Tongue (tissue), 2 donors: Measurements from ENCODE around the gene RHEB. TPM values are rescaled to one million over a fixed set of nuclear protein-coding genes. Genes with fewer than 3 reads are reported as not detected.
A peak's percentile ranks its signal among the peaks of the same experiment; 100 is the strongest.

ENCODE experiments used
- DNase-seq: peaks from one replicate; pipeline ENCODE4 v3.0.0-alpha.2; 2015
- total RNA-seq: library from RNA; depleted of rRNA; stranded (reverse); fragments of >200 nt; gene quantifications from one replicate; pipeline ENCODE4 v1.2.3, GENCODE V29; 2014

Gene RHEB
- total RNA-seq, 1 donor from 2014 or later: 64.9 TPM

- peak; percentile 80 for DNase-seq
Observed at GRCh38 chr7:151448261-151449252, 71.1 kb downstream of the RHEB start.

GRCh38 chr7:151447901-151448260, 71.8 kb downstream of the RHEB start:
- DNase-seq: no peak

- DNase-seq: no peak
Observed at GRCh38 chr7:151447312-151447711, 72.4 kb downstream of the RHEB start.

GRCh38 chr7:151446412-151446811, 73.3 kb downstream of the RHEB start:
- no peak for DNase-seq

- no peak for DNase-seq
Observed at GRCh38 chr7:151444632-151445031, 75.1 kb downstream of the RHEB start.

- no peak for DNase-seq
Observed at GRCh38 chr7:151442776-151443496, 76.8 kb downstream of the RHEB start.

GRCh38 chr7:151440799-151441445, 78.8 kb downstream of the RHEB start:
- DNase-seq: no peak

GRCh38 chr7:151439855-151440798, 79.6 kb downstream of the RHEB start, which contains the start of gene CRYGN:
CRYGN (minus strand) TSS chr7:151440141; CDS start chr7:151439917, 224 bp downstream.
- DNase-seq: no peak

GRCh38 chr7:151438864-151439601, 80.7 kb downstream of the RHEB start:
- no peak for DNase-seq

- DNase-seq: no peak
Observed at GRCh38 chr7:151437866-151438516, 81.7 kb downstream of the RHEB start.

- DNase-seq: no peak
Observed at GRCh38 chr7:151437159-151437553, 82.5 kb downstream of the RHEB start.

- DNase-seq: peak; percentile 43
Observed at GRCh38 chr7:151436446-151437158, 83.1 kb downstream of the RHEB start.

- DNase-seq: no peak
Observed at GRCh38 chr7:151435971-151436370, 83.7 kb downstream of the RHEB start.

GRCh38 chr7:151435103-151435916, 84.4 kb downstream of the RHEB start:
- DNase-seq: no peak

GRCh38 chr7:151434549-151434948, 85.1 kb downstream of the RHEB start:
- no peak for DNase-seq

- DNase-seq: no peak
Observed at GRCh38 chr7:151433721-151434400, 85.8 kb downstream of the RHEB start.

- no peak for DNase-seq
Observed at GRCh38 chr7:151432658-151433521, 86.8 kb downstream of the RHEB start.
